Esophagus muscularis mucosa (tissue), 4 donors: ENCODE results near the gene CHKA. TPM values are rescaled to one million over a fixed set of nuclear protein-coding genes. Genes with fewer than 3 reads are reported as not detected.
A peak's percentile ranks its signal among the peaks of the same experiment; 100 is the strongest.

Source experiments
- DNase-seq: peaks from one replicate; pipeline ENCODE4 v3.0.0-alpha.2; 2017; ENCODE audit errors: extremely low spot score
- H3K27ac ChIP-seq, 4 donors: fragments of 200-600 bp; sonication (generic); replicated peaks in 1 of 4; 1 replicate in 3 of 4; 2 replicates in 1 of 4; pipeline ENCODE4 v1.5.1; 2016 to 2019; ENCODE audit warnings: mild to moderate bottlenecking in 1 of 4
- H3K27me3 ChIP-seq, 4 donors: fragments of 200-600 bp; sonication (generic); one replicate each; pipeline versions ENCODE4 v1.5.1 to v1.6.0; 2016 to 2019
- H3K36me3 ChIP-seq, 4 donors: fragments of 200-600 bp; sonication (generic); one replicate each; pipeline ENCODE4 v1.5.1; 2016 to 2019
- H3K4me1 ChIP-seq, 4 donors: fragments of 200-600 bp; sonication (generic); one replicate each; pipeline ENCODE4 v1.5.1; 2016 to 2019
- H3K4me3 ChIP-seq, 4 donors: fragments of 200-600 bp; sonication (generic); 1 replicate in 2 of 4; 2 replicates in 2 of 4; pipeline ENCODE4 v1.5.1; 2016 to 2019; ENCODE audit warnings: mild to moderate bottlenecking in 4 of 4, moderate library complexity in 1 of 4
- H3K9me3 ChIP-seq, 4 donors: fragments of 200-600 bp; sonication (generic); 1 replicate in 3 of 4; 2 replicates in 1 of 4; pipeline ENCODE4 v1.5.1; 2016 to 2019
- EP300 ChIP-seq: sonication (generic); formaldehyde crosslinking; IDR thresholded peaks from one replicate; pipeline ENCODE4 v1.6.1; 2017; ENCODE audit warnings: antibody characterized with exemption
- POLR2A ChIP-seq: fragments of 450-650 bp; IDR thresholded peaks from one replicate; pipeline ENCODE4 v1.6.1; 2017; ENCODE audit warnings: antibody characterized with exemption, moderate library complexity, mild to moderate bottlenecking, low read depth
- POLR2AphosphoS5 ChIP-seq, 2 donors: sonication (generic); formaldehyde crosslinking; IDR thresholded peaks; one replicate each; pipeline ENCODE4 v1.6.1; 2017; ENCODE audit warnings: antibody characterized with exemption in 2 of 2
- WGBS: methylation state at CpG from one replicate; pipeline ENCODE4 v1.1.5; 2018; 5-methylcytosine and 5-hydroxymethylcytosine counted together
- intact Hi-C: fragments of 100-400 bp; cut with DNase I; formaldehyde crosslinking; loops from one replicate; pipeline ENCODE4 v1.15.1; 2023
- total RNA-seq, 4 donors: library from RNA; depleted of rRNA; stranded (reverse); fragments of >200 nt; gene quantifications; one replicate each; pipeline versions ENCODE4 v1.1.0 to v1.2.1, GENCODE V29; 2016
- TF ChIP-seq, protein P1 (sequence below), 3 experiments: fragments of 200-600 bp in 2 of 3; fragments of 450-650 bp in 1 of 3; sonication (generic) in 2 of 3; IDR thresholded peaks; one replicate each; pipeline ENCODE4 v1.5.1; 2017 to 2019; ENCODE audit warnings: antibody characterized with exemption in 3 of 3, mild to moderate bottlenecking in 2 of 3, moderate library complexity in 1 of 3

Gene CHKA
- total RNA-seq, 4 donors from 2014 or later: 13.8 to 20.3 (median 18.3) TPM

DNA sequence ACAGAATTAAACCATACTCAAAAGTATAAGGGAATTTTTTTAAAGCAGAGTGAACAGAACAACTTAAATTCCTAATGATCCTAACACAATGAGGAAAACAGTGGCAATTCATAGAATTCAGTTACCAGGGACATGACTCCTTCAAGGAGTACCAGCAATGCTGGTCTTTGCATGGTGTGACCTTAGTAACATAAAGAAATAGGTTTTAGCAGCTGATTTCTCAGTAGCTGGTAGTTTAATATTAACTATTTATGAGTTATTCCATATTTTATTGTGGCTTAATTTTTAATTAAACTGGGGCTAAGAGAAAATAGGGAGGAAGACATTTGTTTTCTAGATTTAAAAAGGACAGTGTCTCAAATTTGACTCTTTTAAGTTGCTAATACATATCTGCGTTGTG lies 30.9 kb downstream of the CHKA start:
- intact Hi-C loops: no loop called here
- TF ChIP-seq POLR2A (no peak), POLR2AphosphoS5 (IDR thresholded peaks at IDR 0.05) (no peak)
- peak overlapping the region in 1 of 4 donors; percentile 7 for H3K27ac ChIP-seq
- H3K4me1 ChIP-seq: peaks cover 0 to 9% (median 0%) of the 10 kb centered on the region in 4 donors
- peaks cover 0 to 6% (median 0%) of the 10 kb centered on the region in 4 donors for H3K36me3 ChIP-seq
- H3K27me3 ChIP-seq: no peaks in the 10 kb centered on the region
- WGBS: 67% methylated on average over 1 of the region's 1 CpG
- DNase-seq: no peak
- no peak overlapping the region for H3K4me3 ChIP-seq
- H3K9me3 ChIP-seq: no peaks in the 10 kb centered on the region

DNA sequence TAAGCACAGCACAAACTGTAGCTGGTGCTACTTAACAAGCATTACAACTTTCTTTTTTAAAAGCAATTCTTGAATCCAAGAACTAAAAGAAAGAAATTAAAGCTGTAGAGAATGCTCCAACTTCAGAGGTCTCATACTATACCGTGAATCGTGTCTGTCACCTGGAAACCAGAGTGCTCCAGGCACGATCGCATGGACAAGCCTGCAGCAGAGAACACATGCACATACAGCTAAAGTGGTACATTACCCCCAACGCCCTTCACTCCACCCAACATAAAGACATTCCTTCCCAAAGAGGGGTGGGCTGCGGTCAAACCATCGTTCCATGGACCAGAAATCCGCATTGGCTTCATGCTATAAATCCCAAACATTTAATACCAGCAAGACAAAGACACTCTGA lies 31.5 kb downstream of the CHKA start:
- DNase-seq: no peak
- intact Hi-C loops: no loop called here
- no peak overlapping the region for H3K4me3 ChIP-seq
- no peaks in the 10 kb centered on the region for H3K27me3 ChIP-seq
- WGBS: 94% methylated on average over 8 of the region's 8 CpGs
- no peaks in the 10 kb centered on the region for H3K9me3 ChIP-seq
- H3K36me3 ChIP-seq: peaks cover 0 to 6% (median 0%) of the 10 kb centered on the region in 4 donors
- H3K4me1 ChIP-seq: peaks cover 0 to 9% (median 0%) of the 10 kb centered on the region in 4 donors
- no peak overlapping the region for H3K27ac ChIP-seq
- TF ChIP-seq, protein P1, sequence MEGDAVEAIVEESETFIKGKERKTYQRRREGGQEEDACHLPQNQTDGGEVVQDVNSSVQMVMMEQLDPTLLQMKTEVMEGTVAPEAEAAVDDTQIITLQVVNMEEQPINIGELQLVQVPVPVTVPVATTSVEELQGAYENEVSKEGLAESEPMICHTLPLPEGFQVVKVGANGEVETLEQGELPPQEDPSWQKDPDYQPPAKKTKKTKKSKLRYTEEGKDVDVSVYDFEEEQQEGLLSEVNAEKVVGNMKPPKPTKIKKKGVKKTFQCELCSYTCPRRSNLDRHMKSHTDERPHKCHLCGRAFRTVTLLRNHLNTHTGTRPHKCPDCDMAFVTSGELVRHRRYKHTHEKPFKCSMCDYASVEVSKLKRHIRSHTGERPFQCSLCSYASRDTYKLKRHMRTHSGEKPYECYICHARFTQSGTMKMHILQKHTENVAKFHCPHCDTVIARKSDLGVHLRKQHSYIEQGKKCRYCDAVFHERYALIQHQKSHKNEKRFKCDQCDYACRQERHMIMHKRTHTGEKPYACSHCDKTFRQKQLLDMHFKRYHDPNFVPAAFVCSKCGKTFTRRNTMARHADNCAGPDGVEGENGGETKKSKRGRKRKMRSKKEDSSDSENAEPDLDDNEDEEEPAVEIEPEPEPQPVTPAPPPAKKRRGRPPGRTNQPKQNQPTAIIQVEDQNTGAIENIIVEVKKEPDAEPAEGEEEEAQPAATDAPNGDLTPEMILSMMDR (IDR thresholded peaks at IDR 0.05): no peak
- TF ChIP-seq POLR2A: no peak
- TF ChIP-seq EP300: no peak
- no peak for TF ChIP-seq POLR2AphosphoS5 (IDR thresholded peaks at IDR 0.05)

DNA sequence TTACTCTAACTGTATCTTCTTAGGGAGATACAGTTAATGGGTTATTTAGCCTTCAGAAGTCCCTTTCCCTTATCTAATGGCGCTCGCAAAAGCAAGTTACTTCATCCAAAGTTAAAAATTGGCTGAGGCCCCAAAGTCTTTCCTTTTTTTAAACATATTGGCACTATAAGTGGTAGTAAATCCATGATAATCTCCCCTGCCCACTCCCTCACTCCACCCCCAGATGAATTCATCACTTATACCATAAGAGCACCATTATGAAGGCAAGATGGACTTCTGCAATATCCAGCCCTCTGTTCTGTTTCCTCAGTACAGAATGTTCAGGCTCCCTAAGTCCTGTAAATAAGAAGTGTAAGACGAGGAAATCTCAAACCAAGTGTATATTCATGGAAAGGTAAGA lies 37.7 kb downstream of the CHKA start:
- Histone ChIP-seq H3K4me3 (no peak overlapping the region), H3K9me3 (no peaks in the 10 kb centered on the region), H3K36me3 (peaks cover 0 to 29% (median 10%) of the 10 kb centered on the region in 4 donors), H3K27ac (no peak overlapping the region), H3K27me3 (no peaks in the 10 kb centered on the region), H3K4me1 (peaks cover 0 to 11% (median 0%) of the 10 kb centered on the region in 4 donors)
- TF ChIP-seq EP300: no peak
- TF ChIP-seq, protein P1 (IDR thresholded peaks at IDR 0.05): no peak
- TF ChIP-seq POLR2AphosphoS5 (IDR thresholded peaks at IDR 0.05): no peak
- TF ChIP-seq POLR2A: no peak
- 97% methylated on average over 3 of the region's 3 CpGs for WGBS
- intact Hi-C loops: no loop called here
- no peak for DNase-seq

DNA sequence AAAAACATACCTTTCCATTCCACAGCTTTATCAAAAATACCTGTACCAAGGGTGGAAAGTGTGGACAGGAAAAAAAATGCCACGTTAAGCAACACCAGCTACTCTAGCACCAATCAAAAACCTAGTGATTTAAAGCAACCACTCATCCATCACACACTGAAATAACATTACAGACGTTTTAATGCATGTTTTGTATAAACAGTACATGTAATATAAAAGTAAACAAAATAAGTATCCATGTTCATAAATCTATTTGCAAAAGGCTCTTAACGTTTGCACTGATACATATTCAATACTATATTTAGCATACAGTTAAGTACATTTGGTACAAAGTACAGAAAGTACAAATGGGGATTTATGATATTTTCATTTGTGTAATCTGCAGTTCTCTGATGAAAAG lies 38.7 kb downstream of the CHKA start:
- no peak for DNase-seq
- H3K9me3 ChIP-seq: no peaks in the 10 kb centered on the region
- 45% methylated on average over 3 of the region's 3 CpGs for WGBS

DNA sequence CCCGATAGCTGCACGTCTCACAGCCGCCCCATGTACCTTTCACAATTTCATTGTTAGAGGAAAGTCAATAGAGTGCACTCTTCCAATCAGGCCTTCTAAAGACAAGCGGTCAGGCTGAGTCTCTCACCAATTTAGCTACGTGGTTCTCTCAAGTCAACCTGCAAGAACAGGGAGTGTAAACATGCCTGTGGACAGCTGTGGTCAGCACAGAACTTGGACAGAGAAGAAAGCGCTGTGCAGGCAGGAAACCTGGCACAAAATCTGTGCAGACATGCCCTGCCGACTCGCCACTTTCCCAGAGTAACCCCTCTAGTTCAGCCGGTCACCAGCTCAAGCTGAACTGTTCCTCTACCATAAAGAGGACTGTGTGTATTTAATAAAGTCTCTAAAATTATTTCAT lies 39.5 kb downstream of the CHKA start:
- no peak for DNase-seq
- peaks cover 0 to 38% (median 10%) of the 10 kb centered on the region in 4 donors for H3K36me3 ChIP-seq
- H3K27ac ChIP-seq: no peak overlapping the region
- WGBS: 83% methylated on average over 9 of the region's 9 CpGs
- H3K9me3 ChIP-seq: no peaks in the 10 kb centered on the region
- intact Hi-C loops: no loop called here
- peaks cover 0 to 11% (median 0%) of the 10 kb centered on the region in 4 donors for H3K4me1 ChIP-seq
- no peaks in the 10 kb centered on the region for H3K27me3 ChIP-seq
- H3K4me3 ChIP-seq: no peak overlapping the region
- TF ChIP-seq, protein P1 (IDR thresholded peaks at IDR 0.05): no peak
- TF ChIP-seq EP300 (no peak), POLR2AphosphoS5 (IDR thresholded peaks at IDR 0.05) (peak in 1 of 2 donors; percentile 7), POLR2A (no peak)

More for the DNA sequence above, 38.7 kb downstream of the CHKA start:
- TF ChIP-seq, protein P1 (IDR thresholded peaks at IDR 0.05): no peak
- TF ChIP-seq POLR2AphosphoS5 (IDR thresholded peaks at IDR 0.05): no peak
- Histone ChIP-seq H3K27ac (no peak overlapping the region), H3K36me3 (peaks cover 0 to 33% (median 10%) of the 10 kb centered on the region in 4 donors), H3K27me3 (no peaks in the 10 kb centered on the region), H3K4me3 (no peak overlapping the region), H3K4me1 (peaks cover 0 to 11% (median 0%) of the 10 kb centered on the region in 4 donors)
- intact Hi-C loops: no loop called here
